Activated naive CD4-positive, alpha-beta T cell treated with anti-CD3 and anti-CD28 coated beads for 36 hours (primary cell): ENCODE data around the gene HTRA1. TPM values are rescaled to one million over a fixed set of nuclear protein-coding genes. Genes with fewer than 3 reads are reported as not detected.

Experiments
- CTCF ChIA-PET: fragments of 350-600 bp; sonication (Branson Sonifier 250); formaldehyde crosslinking; loops from one replicate; lab custom pipeline; 2021; ENCODE audit warnings: antibody characterized with exemption; lab: Charles Lee
- DNase-seq: peaks from one replicate; pipeline ENCODE4 v3.0.0-alpha.2; 2020
- H3K27ac Mint-ChIP-seq: one replicate; pipeline ENCODE4 v1.8.0; 2021; ENCODE audit warnings: mild to moderate bottlenecking, mixed read lengths
- H3K27me3 Mint-ChIP-seq: one replicate; pipeline ENCODE4 v1.8.0; 2021; ENCODE audit warnings: low read depth, mixed read lengths
- H3K36me3 Mint-ChIP-seq: one replicate; pipeline ENCODE4 v1.8.0; 2021; ENCODE audit warnings: low read depth, mixed read lengths
- H3K4me1 Mint-ChIP-seq: one replicate; pipeline ENCODE4 v1.8.0; 2021; ENCODE audit warnings: low read depth, mixed read lengths
- H3K4me3 Mint-ChIP-seq: one replicate; pipeline ENCODE4 v1.8.0; 2021; ENCODE audit warnings: mild to moderate bottlenecking, moderate library complexity, mixed read lengths
- H3K9me3 Mint-ChIP-seq: one replicate; pipeline ENCODE4 v1.8.0; 2021; ENCODE audit warnings: mixed read lengths
- intact Hi-C: fragments of 100-400 bp; cut with micrococcal nuclease; formaldehyde crosslinking; loops from one replicate; pipeline ENCODE4 v1.15.1; 2023
- total RNA-seq, 2 experiments: library from RNA; stranded (reverse); gene quantifications; one replicate each; pipeline ENCODE4 v1.2.3, GENCODE V29; 2021

Gene HTRA1
- total RNA-seq, 2 experiments from 2014 or later, result not detected

GRCh38 chr10:122478971-122479370, 17.6 kb downstream of the HTRA1 start:
- Mint-ChIP-seq H3K4me3 (no peak overlapping the region), H3K36me3 (no peaks in the 10 kb centered on the region), H3K4me1 (peaks cover 7% of the 10 kb centered on the region), H3K27me3 (peaks cover 8% of the 10 kb centered on the region), H3K9me3 (peaks cover 4% of the 10 kb centered on the region), H3K27ac (no peak overlapping the region)
- DNase-seq, result no peak
- CTCF ChIA-PET, result interaction anchor here (1.0 to 1.3 kb wide), 2 partner anchors 43 to 86 kb away, joined by 3 to 4 read pairs; no protein-coding TSS in a partner anchor
- intact Hi-C loops, result no loop called here

DNA sequence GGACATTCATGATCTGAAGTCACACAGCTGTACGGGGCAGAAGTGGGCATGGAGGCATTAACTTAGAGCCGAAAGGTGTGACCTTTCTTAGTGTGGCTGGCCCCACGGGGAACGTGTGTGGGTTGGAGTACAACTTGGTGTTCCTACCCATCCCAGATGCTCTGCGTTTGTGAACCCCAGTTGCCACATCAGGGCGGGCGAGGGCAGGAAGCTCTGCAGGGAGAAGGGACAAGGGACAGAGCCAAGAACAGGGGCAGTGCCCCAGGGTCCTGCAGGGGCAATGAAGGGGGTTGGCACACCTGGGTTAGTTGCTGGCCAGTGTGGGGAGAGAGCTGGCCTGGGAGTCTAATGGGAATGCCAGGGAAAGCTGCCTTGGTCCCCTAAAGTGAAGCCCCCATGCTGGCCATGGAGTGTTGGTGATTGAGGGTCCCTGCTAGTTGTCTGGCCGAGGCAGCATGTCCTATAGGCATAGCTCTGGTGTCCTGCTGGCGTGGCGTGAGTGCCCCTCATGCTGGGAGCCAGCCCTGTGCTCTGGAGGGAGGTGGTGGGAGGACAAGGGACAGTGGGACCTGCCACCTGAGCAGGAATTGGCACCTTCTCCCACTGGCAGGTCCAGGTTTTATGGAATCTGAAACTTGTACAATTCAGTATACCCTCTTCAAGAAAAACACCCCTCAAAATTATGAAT, 18.9 kb downstream of the HTRA1 start:
- intact Hi-C loops, result no loop called here
- CTCF ChIA-PET, result interaction anchor here (1.3 kb wide), 1 partner anchor 45 kb away, joined by 3 read pairs; no protein-coding TSS in a partner anchor
- H3K4me3 Mint-ChIP-seq, result no peak overlapping the region

DNA sequence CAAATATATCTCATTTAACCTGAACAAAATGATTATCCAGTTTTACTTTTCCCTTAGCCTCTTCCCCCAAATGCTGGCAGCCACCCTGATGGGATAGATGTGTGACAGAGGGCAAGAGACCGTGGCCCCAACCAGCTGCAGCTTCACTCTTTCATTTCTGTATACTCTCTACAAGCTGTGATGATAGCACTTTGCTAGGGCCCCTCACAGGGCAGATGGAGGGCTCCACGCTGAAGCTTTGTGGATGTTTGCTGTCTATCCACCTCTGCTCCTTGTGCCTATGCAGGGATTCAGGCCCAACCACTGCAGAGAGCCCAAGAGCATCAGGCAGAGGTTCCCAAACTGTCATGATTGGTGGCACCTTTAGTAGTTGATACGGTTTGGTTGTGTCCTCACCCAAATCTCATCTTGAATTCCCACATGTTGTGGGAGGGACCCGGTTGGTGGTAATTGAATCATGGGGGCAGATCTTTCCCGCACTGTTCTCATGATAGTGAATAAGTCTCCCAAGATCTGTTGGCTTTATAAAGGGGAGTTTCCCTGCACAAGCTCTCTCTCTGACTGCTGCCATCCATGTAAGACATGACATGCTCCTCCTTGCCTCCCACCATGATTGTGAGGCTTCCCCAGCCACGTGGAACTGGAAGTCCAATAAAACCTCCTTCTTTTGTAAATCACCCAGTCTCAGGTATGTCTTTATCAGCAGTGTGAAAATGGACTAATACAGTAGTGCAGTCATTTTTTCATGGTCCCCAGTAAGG, 20.1 kb downstream of the HTRA1 start:
- Mint-ChIP-seq H3K4me3 (no peak overlapping the region), H3K36me3 (no peaks in the 10 kb centered on the region), H3K9me3 (peaks cover 4% of the 10 kb centered on the region), H3K27ac (no peak overlapping the region), H3K4me1 (no peaks in the 10 kb centered on the region), H3K27me3 (no peaks in the 10 kb centered on the region)
- CTCF ChIA-PET, result no interaction called here
- no peak for DNase-seq
- intact Hi-C loops, result no loop called here

More for the DNA sequence above, 18.9 kb downstream of the HTRA1 start:
- H3K4me1 Mint-ChIP-seq, result no peaks in the 10 kb centered on the region
- H3K27ac Mint-ChIP-seq, result no peak overlapping the region
- H3K9me3 Mint-ChIP-seq, result peaks cover 4% of the 10 kb centered on the region
- H3K36me3 Mint-ChIP-seq, result no peaks in the 10 kb centered on the region
- H3K27me3 Mint-ChIP-seq, result no peaks in the 10 kb centered on the region
- no peak for DNase-seq

GRCh38 chr10:122484276-122485060, 23.1 kb downstream of the HTRA1 start:
- Mint-ChIP-seq H3K27me3 (no peaks in the 10 kb centered on the region), H3K9me3 (peaks cover 4% of the 10 kb centered on the region), H3K4me1 (no peaks in the 10 kb centered on the region), H3K36me3 (no peaks in the 10 kb centered on the region), H3K27ac (no peak overlapping the region), H3K4me3 (no peak overlapping the region)
- CTCF ChIA-PET, result no interaction called here
- DNase-seq, result no peak
- intact Hi-C loops, result no loop called here

- CTCF ChIA-PET, result no interaction called here
- Mint-ChIP-seq H3K4me3 (no peak overlapping the region), H3K36me3 (no peaks in the 10 kb centered on the region), H3K9me3 (peaks cover 4% of the 10 kb centered on the region), H3K4me1 (no peaks in the 10 kb centered on the region), H3K27me3 (no peaks in the 10 kb centered on the region), H3K27ac (no peak overlapping the region)
- intact Hi-C loops, result no loop called here
- no peak for DNase-seq
Measured at GRCh38 chr10:122485670-122486069, 24.3 kb downstream of the HTRA1 start.

DNA sequence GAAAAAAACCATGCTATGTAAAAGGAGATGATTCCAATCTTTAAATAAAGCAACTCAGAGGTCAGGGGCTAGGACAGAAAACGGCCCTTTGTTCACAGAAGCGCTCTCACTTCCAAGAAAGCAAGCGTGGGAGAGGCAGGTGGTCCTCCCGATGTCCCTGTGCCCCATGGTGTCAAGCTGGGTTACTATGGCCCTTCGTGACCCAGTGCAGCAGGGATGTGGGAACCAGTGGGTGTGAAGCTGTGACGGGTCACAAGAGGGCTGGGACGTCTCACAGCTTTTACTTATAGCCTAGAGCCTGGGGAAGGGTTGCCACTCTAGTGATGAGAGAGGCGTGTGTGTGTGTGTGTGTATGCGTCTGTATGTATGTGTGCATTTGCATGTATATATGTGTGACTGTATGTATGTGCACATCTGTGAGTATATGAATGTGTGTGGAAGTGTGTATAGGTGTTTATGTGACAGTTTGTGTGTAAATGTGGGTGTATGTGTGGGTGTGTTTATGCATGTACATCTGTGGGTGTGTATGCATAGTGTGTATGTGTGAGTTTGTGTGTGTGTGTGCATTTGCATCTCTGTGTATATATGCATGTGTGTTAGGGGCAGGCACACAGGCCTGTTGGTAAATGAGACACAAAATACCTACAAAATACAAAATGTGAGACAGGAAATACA, 25.2 kb downstream of the HTRA1 start:
- H3K27ac Mint-ChIP-seq, result no peak overlapping the region
- H3K9me3 Mint-ChIP-seq, result peaks cover 3% of the 10 kb centered on the region
- intact Hi-C loops, result no loop called here
- DNase-seq, result no peak
- no peaks in the 10 kb centered on the region for H3K36me3 Mint-ChIP-seq
- CTCF ChIA-PET, result no interaction called here
- peaks cover 2% of the 10 kb centered on the region for H3K4me1 Mint-ChIP-seq
- H3K27me3 Mint-ChIP-seq, result no peaks in the 10 kb centered on the region
- no peak overlapping the region for H3K4me3 Mint-ChIP-seq

DNA sequence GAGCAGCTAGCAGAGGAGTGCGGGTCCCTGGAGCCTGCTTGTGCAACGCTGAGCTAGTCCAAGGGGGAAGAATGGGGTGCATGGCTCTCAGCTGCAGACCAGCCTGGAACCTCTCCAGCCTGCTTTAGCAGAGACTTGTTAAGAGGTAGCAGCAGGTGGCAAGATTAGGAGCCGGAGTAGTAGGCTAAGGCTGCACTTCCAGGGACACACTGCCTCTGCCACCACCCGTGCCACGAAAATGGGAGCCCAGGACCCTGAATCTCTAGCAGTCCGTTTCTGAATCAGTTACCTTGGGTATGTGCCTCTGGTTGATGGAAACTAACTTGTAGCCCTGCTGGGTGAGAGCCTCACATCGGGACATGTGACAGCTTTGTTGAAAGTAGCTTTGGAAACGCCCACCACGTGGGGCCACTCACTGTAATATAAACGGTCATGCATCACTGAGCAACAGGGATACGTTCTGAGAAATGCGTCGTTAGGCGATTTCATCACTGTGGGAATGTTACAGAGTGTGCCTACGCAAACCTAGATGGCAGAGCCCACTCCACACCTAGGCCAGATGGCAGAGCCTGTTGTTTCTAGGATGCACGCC, 25.9 kb downstream of the HTRA1 start:
- CTCF ChIA-PET, result interaction anchor here (0.6 kb wide), 1 partner anchor 219 kb away, joined by 3 read pairs; no protein-coding TSS in a partner anchor
- H3K27me3 Mint-ChIP-seq, result no peaks in the 10 kb centered on the region

GRCh38 chr10:122490268-122490667, 28.9 kb downstream of the HTRA1 start:
- no peaks in the 10 kb centered on the region for H3K36me3 Mint-ChIP-seq
- no peak for DNase-seq
- CTCF ChIA-PET, result interaction anchor here (2.6 kb wide), 1 partner anchor 76 kb away, joined by 11 read pairs; no protein-coding TSS in a partner anchor
- no peaks in the 10 kb centered on the region for H3K27me3 Mint-ChIP-seq
- intact Hi-C loops, result no loop called here
- no peak overlapping the region for H3K27ac Mint-ChIP-seq
- H3K4me1 Mint-ChIP-seq, result peaks cover 6% of the 10 kb centered on the region
- no peaks in the 10 kb centered on the region for H3K9me3 Mint-ChIP-seq
- no peak overlapping the region for H3K4me3 Mint-ChIP-seq

More for the DNA sequence above, 25.9 kb downstream of the HTRA1 start:
- no peaks in the 10 kb centered on the region for H3K9me3 Mint-ChIP-seq
- H3K36me3 Mint-ChIP-seq, result no peaks in the 10 kb centered on the region
- H3K27ac Mint-ChIP-seq, result no peak overlapping the region
- H3K4me3 Mint-ChIP-seq, result no peak overlapping the region
- intact Hi-C loops, result no loop called here
- DNase-seq, result no peak
- peaks cover 6% of the 10 kb centered on the region for H3K4me1 Mint-ChIP-seq

GRCh38 chr10:122490786-122491680, 29.7 kb downstream of the HTRA1 start:
- Mint-ChIP-seq H3K27ac (no peak overlapping the region), H3K4me3 (no peak overlapping the region), H3K36me3 (no peaks in the 10 kb centered on the region), H3K4me1 (peaks cover 12% of the 10 kb centered on the region), H3K27me3 (no peaks in the 10 kb centered on the region), H3K9me3 (no peaks in the 10 kb centered on the region)
- intact Hi-C loops, result no loop called here
- DNase-seq, result peak; percentile 44
- CTCF ChIA-PET, result interaction anchor here (2.6 kb wide), 1 partner anchor 75 kb away, joined by 11 read pairs; no protein-coding TSS in a partner anchor

- Mint-ChIP-seq H3K4me3 (no peak overlapping the region), H3K4me1 (peaks cover 19% of the 10 kb centered on the region), H3K27ac (no peak overlapping the region), H3K9me3 (no peaks in the 10 kb centered on the region), H3K36me3 (no peaks in the 10 kb centered on the region), H3K27me3 (no peaks in the 10 kb centered on the region)
- CTCF ChIA-PET, result interaction anchor here (2.6 kb wide), 1 partner anchor 74 kb away, joined by 11 read pairs; no protein-coding TSS in a partner anchor
- DNase-seq, result no peak
- intact Hi-C loops, result no loop called here
Measured at GRCh38 chr10:122492006-122492405, 30.7 kb downstream of the HTRA1 start.
